Small intestine (tissue), 7 donors: ENCODE results near the gene IFNL3. TPM values are rescaled to one million over a fixed set of nuclear protein-coding genes. Genes with fewer than 3 reads are reported as not detected.
"Not testable (repeated sequence)": the region's sequence is repeated elsewhere in the genome, so short reads cannot be mapped to it uniquely, and the experiment has no call there.

Experiments used
- DNase-seq, 2 donors: peaks; one replicate each; pipeline versions ENCODE4 v3.0.0 to v3.0.0-alpha.2; 2013
- FAIRE-seq: peaks from 2 replicates; lab custom pipeline; 2012; peaks lifted over from hg19 to GRCh38; lab: Jason Lieb, UNC
- H3K27ac ChIP-seq, 3 donors: one replicate each; pipeline ENCODE4 v1.5.1; 2013; ENCODE audit warnings: low read length in 2 of 3, mild to moderate bottlenecking in 2 of 3, control low read depth in 1 of 3, inconsistent platforms in 1 of 3, low read depth in 1 of 3, moderate library complexity in 1 of 3
- H3K27me3 ChIP-seq, 3 donors: one replicate each; pipeline ENCODE4 v1.6.1; 2013; ENCODE audit warnings: low read length in 3 of 3, inconsistent platforms in 1 of 3; ENCODE audit not compliant: control insufficient read depth in 3 of 3, insufficient read depth in 3 of 3
- H3K36me3 ChIP-seq, 3 donors: one replicate each; pipeline ENCODE4 v1.6.1; 2013; ENCODE audit warnings: low read length in 3 of 3, inconsistent platforms in 1 of 3, low read depth in 1 of 3, mild to moderate bottlenecking in 1 of 3, moderate library complexity in 1 of 3; ENCODE audit not compliant: control insufficient read depth in 3 of 3, insufficient read depth in 2 of 3
- H3K4me1 ChIP-seq, 3 donors: one replicate each; pipeline ENCODE4 v1.6.1; 2013; ENCODE audit warnings: low read length in 2 of 3, inconsistent platforms in 1 of 3, low read depth in 1 of 3, mild to moderate bottlenecking in 1 of 3, moderate library complexity in 1 of 3; ENCODE audit not compliant: control insufficient read depth in 3 of 3, insufficient read depth in 2 of 3
- H3K4me3 ChIP-seq, 3 donors: one replicate each; pipeline ENCODE4 v1.5.1; 2013; ENCODE audit warnings: low read length in 3 of 3, control low read depth in 1 of 3, inconsistent platforms in 1 of 3, low read depth in 1 of 3, mild to moderate bottlenecking in 1 of 3, moderate library complexity in 1 of 3
- H3K9me3 ChIP-seq, 2 donors: one replicate each; pipeline ENCODE4 v1.6.1; 2013; ENCODE audit warnings: low read depth in 1 of 2, low read length in 1 of 2; ENCODE audit not compliant: control insufficient read depth in 2 of 2, insufficient read depth in 1 of 2
- WGBS, 3 donors: extraction: QIAGEN DNeasy Blood & Tissue Kit; methylation state at CpG; one replicate each; pipeline ENCODE4 v1.1.7; 2013; 5-methylcytosine and 5-hydroxymethylcytosine counted together
- polyA plus RNA-seq, 4 donors: library from polyadenylated mRNA; stranded (reverse) in 3 of 4; unstranded in 1 of 4; fragments of 200-250 nt in 3 of 4; fragments of 120-200 nt in 1 of 4; gene quantifications; one replicate each; pipeline versions ENCODE4 v1.2.1 to v1.2.3, GENCODE V29; 2013
- donor health status: healthy with polysubstance abuse.
- donor health status: control.
- donor health status: control.
- donor health status: Bipolar disorder and iron deficiency.
- donor health status: healthy.

The IFNL3 gene
- polyA plus RNA-seq, 4 donors = not detected

DNA sequence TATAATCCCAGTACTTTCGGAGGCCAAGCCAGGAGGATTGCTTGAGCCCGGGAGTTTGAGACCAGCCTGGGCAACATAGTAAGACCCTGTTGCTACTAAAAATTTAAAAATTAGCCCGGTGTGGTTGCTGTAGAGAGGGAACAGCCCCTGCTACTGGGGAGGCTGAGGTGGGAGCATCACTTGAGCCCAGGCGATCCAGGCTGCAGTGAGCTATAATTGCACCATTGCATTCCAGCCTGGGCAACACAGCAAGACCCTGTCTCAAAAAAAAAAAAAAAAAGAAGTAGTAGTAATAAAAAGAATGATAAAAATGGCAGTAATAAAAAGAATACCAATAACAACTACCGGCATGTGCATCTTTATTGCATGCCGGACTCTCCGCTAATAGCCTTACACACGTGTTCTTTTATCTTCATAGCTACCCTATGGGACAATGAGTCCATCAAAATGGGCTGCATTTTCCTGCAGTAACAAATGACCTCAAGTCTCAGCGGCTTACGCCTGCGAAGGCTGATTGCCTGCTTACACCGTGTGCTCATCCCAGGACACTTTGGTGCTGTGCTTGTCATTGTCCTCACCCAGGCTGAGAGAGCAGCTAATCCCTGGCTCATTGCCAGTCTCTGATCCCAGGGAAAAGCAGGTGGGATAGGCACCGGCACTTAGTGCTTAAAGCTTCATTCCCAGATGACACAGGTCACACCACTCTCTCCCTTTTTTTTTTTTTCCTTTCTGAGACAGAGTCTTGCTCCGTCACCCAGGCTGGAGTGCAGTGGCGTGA is 26.4 kb downstream of the IFNL3 start:
- FAIRE-seq = no peak

DNA sequence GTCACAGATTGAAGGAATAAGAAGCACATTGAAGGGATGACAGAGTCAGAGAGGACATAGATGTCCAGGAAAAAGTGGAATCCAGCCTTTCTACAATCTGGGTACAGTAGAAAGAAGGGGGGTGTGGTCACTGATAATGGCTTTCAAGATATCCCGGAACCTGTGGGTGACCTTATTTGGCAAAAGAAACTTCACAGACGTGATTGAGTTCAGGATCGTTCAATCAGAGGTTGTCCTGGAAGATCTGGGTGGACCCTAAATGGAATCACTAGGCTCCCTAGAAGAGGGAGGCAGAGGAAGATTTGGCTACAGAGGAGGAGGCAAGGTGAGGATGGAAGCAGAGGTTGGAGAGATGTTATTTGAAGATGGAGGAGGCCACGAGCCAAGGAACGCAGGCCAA is 27.7 kb downstream of the IFNL3 start:
- no peak for FAIRE-seq

More for the DNA sequence above, 26.4 kb downstream of the IFNL3 start:
- Histone ChIP-seq H3K4me1 (no peaks in the 10 kb centered on the region), H3K36me3 (no peaks in the 10 kb centered on the region), H3K27me3 (peaks cover 0 to 6% (median 5%) of the 10 kb centered on the region in 3 donors), H3K27ac (no peak overlapping the region), H3K9me3 (peaks cover 0 to 18% of the 10 kb centered on the region in 2 donors), H3K4me3 (no peak overlapping the region)
- WGBS, 3 donors = 71 to 85% (median 83%) methylated on average over 15 of the region's 15 CpGs
- no peak for DNase-seq

DNA sequence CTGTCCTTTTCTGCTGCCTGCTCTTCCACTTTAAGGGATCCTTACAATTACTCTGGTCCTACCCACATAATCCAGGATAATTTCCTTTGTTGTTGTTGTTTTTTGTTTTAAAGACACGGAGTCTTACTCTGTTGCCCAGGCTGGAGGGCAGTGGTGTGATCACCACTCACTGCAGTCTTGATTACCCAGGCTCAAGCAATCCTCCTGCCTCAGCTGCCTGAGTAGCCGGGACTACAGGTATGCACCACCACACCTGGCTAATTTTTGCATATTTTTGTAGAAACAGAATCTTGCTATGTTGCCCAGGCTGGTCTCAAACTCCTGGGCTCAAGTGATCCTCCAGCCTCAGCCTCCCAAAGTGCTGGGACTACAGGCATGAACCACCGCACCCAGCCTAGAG is 29.5 kb downstream of the IFNL3 start:
- not testable (repeated sequence) for H3K4me1 ChIP-seq, H3K27ac ChIP-seq, DNase-seq, H3K27me3 ChIP-seq, H3K36me3 ChIP-seq, H3K4me3 ChIP-seq, FAIRE-seq
- H3K9me3 ChIP-seq = peaks cover 0 to 18% of the 10 kb centered on the region in 2 donors
- 82 to 93% (median 88%) methylated on average over 3 of the region's 3 CpGs for whole genome bisulfite sequencing, 3 donors

More for the DNA sequence above, 27.7 kb downstream of the IFNL3 start:
- WGBS, 3 donors = 65 to 81% (median 68%) methylated on average over 5 of the region's 5 CpGs
- H3K27ac ChIP-seq = no peak overlapping the region
- DNase-seq = no peak
- no peaks in the 10 kb centered on the region for H3K4me1 ChIP-seq
- H3K36me3 ChIP-seq = no peaks in the 10 kb centered on the region
- H3K4me3 ChIP-seq = no peak overlapping the region
- H3K27me3 ChIP-seq = peaks cover 0 to 6% (median 5%) of the 10 kb centered on the region in 3 donors
- peaks cover 0 to 18% of the 10 kb centered on the region in 2 donors for H3K9me3 ChIP-seq

DNA sequence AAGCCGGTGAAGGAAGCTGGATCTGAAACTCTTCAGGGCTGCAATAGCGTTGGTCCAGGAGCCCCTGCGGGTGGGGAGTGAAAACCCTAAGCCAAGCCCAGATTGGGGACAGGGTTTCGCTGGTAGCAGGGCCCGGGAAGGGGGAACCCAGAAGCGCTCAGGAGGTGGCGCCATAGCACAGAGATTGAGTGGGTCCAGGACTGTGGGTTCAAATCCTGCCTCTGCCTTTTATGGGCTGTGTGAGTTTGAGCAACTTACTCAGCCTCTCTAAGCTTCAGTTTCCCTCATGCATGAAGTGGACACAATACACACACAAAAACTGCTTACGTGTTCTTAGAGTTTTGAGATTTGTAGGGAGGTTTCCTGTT is 32.4 kb downstream of the IFNL3 start:
- Histone ChIP-seq H3K36me3 (no peaks in the 10 kb centered on the region), H3K27ac (no peak overlapping the region), H3K4me1 (no peaks in the 10 kb centered on the region), H3K4me3 (no peak overlapping the region), H3K27me3 (peaks cover 0 to 7% (median 0%) of the 10 kb centered on the region in 3 donors), H3K9me3 (peaks cover 0 to 17% of the 10 kb centered on the region in 2 donors)
- DNase-seq (peak; percentile 27 to 40), FAIRE-seq (no peak)
- 19 to 30% (median 23%) methylated on average over 8 of the region's 8 CpGs for WGBS, 3 donors

DNA sequence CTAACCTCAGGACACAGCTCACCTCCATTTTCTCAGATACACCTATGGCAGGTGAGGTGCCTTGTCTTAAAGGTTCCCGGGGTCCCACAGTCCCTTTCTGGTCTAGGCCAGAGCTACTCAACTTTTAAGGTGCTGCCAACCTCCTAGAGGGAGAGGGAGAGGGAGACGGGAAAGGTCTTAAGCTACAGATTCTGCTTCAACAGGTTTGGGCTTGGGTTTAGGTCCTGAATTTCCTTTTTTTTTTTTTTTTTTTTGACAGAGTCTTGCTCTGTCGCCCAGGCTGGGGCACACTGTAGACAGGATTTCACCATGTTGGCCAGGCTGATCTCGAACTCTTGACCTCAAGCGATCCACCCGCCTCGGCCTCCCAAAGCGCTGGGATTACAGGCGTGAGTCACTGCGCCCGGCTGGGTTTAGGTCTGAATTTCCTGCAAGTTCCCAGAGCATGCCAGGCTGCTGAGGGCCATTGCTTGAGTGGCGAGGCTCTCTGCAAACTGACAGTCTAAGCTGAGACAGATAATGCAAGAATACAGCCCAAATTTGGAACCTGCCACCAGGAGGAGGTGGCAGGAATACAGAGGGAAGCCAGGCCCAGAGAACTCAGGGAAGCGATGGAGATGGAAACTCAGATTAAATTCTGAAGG is 33.0 kb downstream of the IFNL3 start:
- DNase-seq = no peak
- no peak for FAIRE-seq
- Histone ChIP-seq H3K9me3 (peaks cover 0 to 14% of the 10 kb centered on the region in 2 donors), H3K27me3 (peaks cover 0 to 7% (median 0%) of the 10 kb centered on the region in 3 donors), H3K4me1 (no peaks in the 10 kb centered on the region), H3K4me3 (no peak overlapping the region), H3K36me3 (no peaks in the 10 kb centered on the region), H3K27ac (no peak overlapping the region)
- WGBS, 3 donors = 56 to 67% (median 58%) methylated on average over 13 of the region's 13 CpGs

DNA sequence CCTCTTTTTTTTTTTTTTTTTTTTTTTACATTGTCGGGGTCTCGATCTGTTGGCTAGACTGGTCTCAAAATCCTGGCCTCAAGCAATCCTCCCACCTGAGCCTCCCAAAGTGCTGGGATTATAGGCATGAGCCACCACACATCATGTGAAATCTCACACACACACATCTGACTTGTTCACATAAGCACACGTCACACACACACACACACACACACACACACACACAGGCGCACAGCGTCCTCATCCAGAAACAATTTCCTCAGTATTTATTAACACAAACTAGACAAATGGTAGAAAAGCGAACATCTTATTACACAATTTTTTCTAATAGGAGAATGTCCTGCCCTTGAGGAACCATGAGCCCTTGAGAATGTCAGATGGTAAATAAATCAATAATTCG is 35.6 kb downstream of the IFNL3 start:
- no peak overlapping the region for H3K4me3 ChIP-seq
- DNase-seq (no peak), FAIRE-seq (no peak)
- H3K36me3 ChIP-seq = no peaks in the 10 kb centered on the region
- no peak overlapping the region for H3K27ac ChIP-seq
- peaks cover 0 to 6% (median 0%) of the 10 kb centered on the region in 3 donors for H3K4me1 ChIP-seq
- 73 to 77% (median 76%) methylated on average over 7 of the region's 7 CpGs for WGBS, 3 donors
- peaks cover 0 to 12% (median 4%) of the 10 kb centered on the region in 3 donors for H3K27me3 ChIP-seq
- no peaks in the 10 kb centered on the region for H3K9me3 ChIP-seq

DNA sequence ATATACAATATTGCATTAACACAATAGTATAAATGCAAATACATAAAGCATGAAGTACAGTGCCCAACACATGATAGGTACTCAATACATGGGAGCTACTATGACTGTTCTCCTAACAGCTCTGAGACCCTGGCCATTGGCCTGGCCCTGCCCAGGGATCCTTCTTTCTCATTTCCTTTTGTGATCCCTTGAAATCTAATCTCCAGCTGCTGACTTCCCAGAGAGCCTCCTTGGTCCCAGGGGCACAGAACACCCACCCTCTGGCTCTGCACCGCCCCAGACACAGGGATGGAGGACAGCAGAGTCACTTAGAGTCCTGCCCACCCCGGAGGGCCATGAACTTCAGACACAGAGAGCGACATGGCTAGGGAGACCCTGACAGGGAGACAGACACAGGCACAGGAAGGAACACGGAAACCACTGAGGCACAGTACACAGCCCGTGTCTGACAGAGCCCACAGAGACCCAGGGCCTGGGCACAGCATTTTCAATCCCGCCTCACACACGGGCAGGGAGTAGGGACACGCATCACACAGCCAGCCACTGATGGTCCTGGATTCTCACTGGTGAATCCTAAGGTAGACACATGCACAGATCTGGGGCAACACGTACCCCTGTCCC is 36.5 kb downstream of the IFNL3 start:
- peaks cover 0 to 21% (median 13%) of the 10 kb centered on the region in 3 donors for H3K27me3 ChIP-seq
- DNase-seq = no peak
- H3K9me3 ChIP-seq = no peaks in the 10 kb centered on the region
- no peak for FAIRE-seq
- peaks cover 0 to 9% (median 0%) of the 10 kb centered on the region in 3 donors for H3K4me1 ChIP-seq
- no peaks in the 10 kb centered on the region for H3K36me3 ChIP-seq
- WGBS, 3 donors = 75 to 81% (median 79%) methylated on average over 9 of the region's 9 CpGs
- H3K27ac ChIP-seq = no peak overlapping the region
- H3K4me3 ChIP-seq = no peak overlapping the region

DNA sequence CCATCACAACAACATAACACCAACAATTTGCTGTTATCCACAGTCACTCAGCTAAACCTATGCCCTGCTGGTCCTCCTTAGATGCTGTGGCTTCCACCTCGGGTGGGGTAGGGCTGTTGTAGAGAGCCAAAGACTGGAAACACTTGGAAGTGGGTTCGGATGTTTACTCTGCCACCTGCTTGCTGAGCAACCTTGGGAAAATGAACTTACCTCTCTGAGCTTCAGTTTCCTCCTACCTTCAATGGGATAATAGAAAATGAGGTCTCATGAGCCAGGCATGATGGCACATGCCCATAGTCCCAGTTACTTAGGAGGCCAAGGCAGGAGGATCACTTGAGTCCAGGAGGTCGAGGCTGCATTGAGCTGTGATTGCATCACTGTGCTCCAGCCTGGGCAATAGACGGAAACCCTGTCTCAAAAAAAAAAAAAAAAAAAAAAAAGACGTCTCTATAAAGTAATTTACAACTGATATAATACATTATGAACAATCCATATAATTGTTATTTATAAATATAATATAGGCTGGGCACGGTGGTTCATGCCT is 37.4 kb downstream of the IFNL3 start:
- Histone ChIP-seq H3K27me3 (peaks cover 3 to 30% (median 16%) of the 10 kb centered on the region in 3 donors), H3K27ac (no peak overlapping the region), H3K9me3 (no peaks in the 10 kb centered on the region), H3K36me3 (no peaks in the 10 kb centered on the region), H3K4me1 (peaks cover 0 to 9% (median 0%) of the 10 kb centered on the region in 3 donors), H3K4me3 (no peak overlapping the region)
- WGBS, 3 donors = 50 to 72% (median 56%) methylated on average over 6 of the region's 6 CpGs
- no peak for FAIRE-seq
- no peak for DNase-seq
